Neural cell (in vitro differentiated cells): Measurements from ENCODE around the gene SMAD1. TPM values are rescaled to one million over a fixed set of nuclear protein-coding genes. Genes with fewer than 3 reads are reported as not detected.

Experiments used
- H2AFZ ChIP-seq: fragments of 200-600, 300-800 bp; sonication (generic), shearing (Covaris generic); 2 replicates; pipeline ENCODE4 v1.6.0; 2014; ENCODE audit warnings: low read depth, mild to moderate bottlenecking, antibody characterized with exemption, low read length, moderate library complexity
- H3F3A ChIP-seq: fragments of 200-600 bp; shearing (Covaris generic); 2 replicates; pipeline ENCODE4 v1.6.1; 2016; ENCODE audit warnings: mild to moderate bottlenecking, moderate library complexity, mixed read lengths, antibody characterized with exemption, low read length; ENCODE audit not compliant: insufficient read depth, poor library complexity, severe bottlenecking
- H3K27ac ChIP-seq: fragments of 200-600, 300-800 bp; sonication (generic), shearing (Covaris generic); 2 replicates; pipeline ENCODE4 v1.5.1; 2014; ENCODE audit warnings: mild to moderate bottlenecking, low read length, moderate library complexity
- H3K27me3 ChIP-seq: fragments of 300-800, 200-600 bp; sonication (generic), shearing (Covaris generic); 2 replicates; pipeline ENCODE4 v1.6.0; 2014; ENCODE audit warnings: mild to moderate bottlenecking, low read depth, low read length, moderate library complexity; ENCODE audit not compliant: insufficient read depth
- H3K36me3 ChIP-seq: fragments of 300-800, 200-600 bp; sonication (generic), shearing (Covaris generic); 2 replicates; pipeline ENCODE4 v1.5.1; 2014; ENCODE audit warnings: mild to moderate bottlenecking, antibody characterized with exemption, low read length, moderate library complexity; ENCODE audit not compliant: insufficient read depth
- H3K4me2 ChIP-seq: fragments of 300-800, 200-600 bp; sonication (generic), shearing (Covaris generic); 2 replicates; pipeline ENCODE4 v1.6.0; 2014; ENCODE audit warnings: mild to moderate bottlenecking, low read length
- H3K4me3 ChIP-seq: fragments of 300-800, 200-600 bp; sonication (generic), shearing (Covaris generic); 2 replicates; pipeline ENCODE4 v1.5.1; 2014; ENCODE audit warnings: mild to moderate bottlenecking, low read length, moderate library complexity
- H3K79me2 ChIP-seq: fragments of 200-600 bp; shearing (Covaris generic); replicated peaks from 2 replicates; pipeline ENCODE4 v1.6.0; 2014; ENCODE audit warnings: mild to moderate bottlenecking, low read length, moderate library complexity; ENCODE audit not compliant: insufficient read depth
- H3K9ac ChIP-seq: fragments of 300-800, 200-600 bp; sonication (generic), shearing (Covaris generic); 2 replicates; pipeline ENCODE4 v1.6.1; 2016; ENCODE audit warnings: mild to moderate bottlenecking, low read length, mixed read lengths
- H3K9me2 ChIP-seq: fragments of 200-600 bp; shearing (Covaris generic); 2 replicates; pipeline ENCODE4 v1.6.1; 2016; ENCODE audit warnings: mild to moderate bottlenecking, low read length, mixed read lengths; ENCODE audit not compliant: insufficient read depth
- H3K9me3 ChIP-seq: fragments of 200-600, 300-800 bp; sonication (generic), shearing (Covaris generic); 2 replicates; pipeline ENCODE4 v1.6.1; 2016; ENCODE audit warnings: mild to moderate bottlenecking, mixed run types, low read length, moderate library complexity, mixed read lengths
- H4K20me1 ChIP-seq: fragments of 200-600 bp; shearing (Covaris generic); 2 replicates; pipeline ENCODE4 v1.6.1; 2016; ENCODE audit warnings: mild to moderate bottlenecking, mixed run types; ENCODE audit not compliant: insufficient read depth
- EP300 ChIP-seq: fragments of 450-650 bp; conservative IDR thresholded peaks from 2 replicates; pipeline ENCODE4 v1.6.1; 2014; ENCODE audit warnings: antibody characterized with exemption, mild to moderate bottlenecking, moderate library complexity; ENCODE audit not compliant: poor library complexity, severe bottlenecking
- EZH2 ChIP-seq: fragments of 200-600, 300-800 bp; shearing (Covaris generic), sonication (generic); IDR thresholded peaks from 2 replicates; pipeline ENCODE4 v1.6.1; 2014; ENCODE audit warnings: antibody characterized with exemption, low read length, borderline replicate concordance, mild to moderate bottlenecking; ENCODE audit not compliant: insufficient read depth, poor library complexity, severe bottlenecking
- MXI1 ChIP-seq: fragments of 450-650 bp; conservative IDR thresholded peaks from 2 replicates; pipeline ENCODE4 v1.6.1; 2014; ENCODE audit warnings: antibody characterized with exemption, mild to moderate bottlenecking; ENCODE audit not compliant: poor library complexity, severe bottlenecking
- POLR2AphosphoS5 ChIP-seq: IDR thresholded peaks from 2 replicates; pipeline ENCODE4 v1.6.1; 2012
- RAD21 ChIP-seq: fragments of 450-650 bp; conservative IDR thresholded peaks from 2 replicates; pipeline ENCODE4 v1.6.1; 2014; ENCODE audit warnings: antibody characterized with exemption, mild to moderate bottlenecking, moderate library complexity
- SMC3 ChIP-seq: fragments of 450-650 bp; conservative IDR thresholded peaks from 2 replicates; pipeline ENCODE4 v1.6.1; 2014; ENCODE audit warnings: antibody characterized with exemption, mild to moderate bottlenecking, moderate library complexity; ENCODE audit not compliant: poor library complexity
- TAF1 ChIP-seq: IDR thresholded peaks from 2 replicates; pipeline ENCODE4 v1.6.1; 2012; ENCODE audit warnings: low read depth
- polyA plus RNA-seq: library from polyadenylated mRNA; depleted of rRNA; stranded (reverse); fragments of >200 nt; gene quantifications from 2 replicates; pipeline ENCODE4 v1.2.3, GENCODE V29; 2014
- TF ChIP-seq, protein P1 (sequence below): fragments of 450-650 bp; IDR thresholded peaks from 2 replicates; pipeline ENCODE4 v1.5.1; 2014; ENCODE audit warnings: antibody characterized with exemption, mild to moderate bottlenecking, moderate library complexity; ENCODE audit not compliant: poor library complexity, severe bottlenecking
- TF ChIP-seq, protein P2 (sequence below): IDR thresholded peaks from 2 replicates; pipeline ENCODE4 v1.6.1; 2012; ENCODE audit warnings: borderline replicate concordance

The SMAD1 gene
- polyA plus RNA-seq, 1 donor from 2014 or later = 31.7 TPM

DNA sequence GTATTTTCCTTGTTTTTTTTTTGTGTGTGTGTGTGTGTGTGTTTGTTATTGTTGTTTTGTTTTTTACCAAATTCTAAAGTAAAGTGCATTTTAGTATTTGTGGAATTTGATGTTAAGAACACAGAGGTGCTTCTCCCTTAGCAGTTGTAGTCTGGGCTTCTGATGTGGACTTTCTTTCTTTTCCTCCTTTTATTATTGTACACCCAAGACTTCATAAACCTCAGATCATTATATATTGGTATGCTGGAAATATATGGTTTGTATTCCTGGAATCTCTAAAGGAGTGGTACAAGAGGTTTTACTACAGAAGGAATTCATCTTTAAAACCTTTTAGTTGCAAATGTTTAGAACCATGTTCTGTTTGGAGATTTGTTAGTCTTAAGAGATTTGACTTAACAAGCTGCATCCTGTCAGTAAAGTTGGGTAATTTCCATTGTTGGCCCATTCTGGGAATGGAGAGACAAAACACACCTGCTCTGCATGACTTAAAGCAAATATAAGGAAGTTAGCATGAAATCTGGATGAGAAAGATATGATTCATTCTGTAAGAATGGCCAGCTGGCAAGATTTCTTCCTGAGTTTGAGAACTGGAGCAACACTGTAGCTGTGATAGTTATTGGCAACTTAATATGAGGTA is 64.0 kb downstream of the SMAD1 start:
- no peaks in the 10 kb centered on the region for H3K27me3 ChIP-seq
- no peaks in the 10 kb centered on the region for H3F3A ChIP-seq
- TF ChIP-seq EZH2 = no peak
- TF ChIP-seq MXI1 = no peak
- TF ChIP-seq TAF1 = no peak
- TF ChIP-seq, protein P1, sequence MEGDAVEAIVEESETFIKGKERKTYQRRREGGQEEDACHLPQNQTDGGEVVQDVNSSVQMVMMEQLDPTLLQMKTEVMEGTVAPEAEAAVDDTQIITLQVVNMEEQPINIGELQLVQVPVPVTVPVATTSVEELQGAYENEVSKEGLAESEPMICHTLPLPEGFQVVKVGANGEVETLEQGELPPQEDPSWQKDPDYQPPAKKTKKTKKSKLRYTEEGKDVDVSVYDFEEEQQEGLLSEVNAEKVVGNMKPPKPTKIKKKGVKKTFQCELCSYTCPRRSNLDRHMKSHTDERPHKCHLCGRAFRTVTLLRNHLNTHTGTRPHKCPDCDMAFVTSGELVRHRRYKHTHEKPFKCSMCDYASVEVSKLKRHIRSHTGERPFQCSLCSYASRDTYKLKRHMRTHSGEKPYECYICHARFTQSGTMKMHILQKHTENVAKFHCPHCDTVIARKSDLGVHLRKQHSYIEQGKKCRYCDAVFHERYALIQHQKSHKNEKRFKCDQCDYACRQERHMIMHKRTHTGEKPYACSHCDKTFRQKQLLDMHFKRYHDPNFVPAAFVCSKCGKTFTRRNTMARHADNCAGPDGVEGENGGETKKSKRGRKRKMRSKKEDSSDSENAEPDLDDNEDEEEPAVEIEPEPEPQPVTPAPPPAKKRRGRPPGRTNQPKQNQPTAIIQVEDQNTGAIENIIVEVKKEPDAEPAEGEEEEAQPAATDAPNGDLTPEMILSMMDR = no peak
- no peak for TF ChIP-seq RAD21
- no peak for TF ChIP-seq EP300
- no peak for TF ChIP-seq POLR2AphosphoS5
- no peak for TF ChIP-seq SMC3
- TF ChIP-seq, protein P2, sequence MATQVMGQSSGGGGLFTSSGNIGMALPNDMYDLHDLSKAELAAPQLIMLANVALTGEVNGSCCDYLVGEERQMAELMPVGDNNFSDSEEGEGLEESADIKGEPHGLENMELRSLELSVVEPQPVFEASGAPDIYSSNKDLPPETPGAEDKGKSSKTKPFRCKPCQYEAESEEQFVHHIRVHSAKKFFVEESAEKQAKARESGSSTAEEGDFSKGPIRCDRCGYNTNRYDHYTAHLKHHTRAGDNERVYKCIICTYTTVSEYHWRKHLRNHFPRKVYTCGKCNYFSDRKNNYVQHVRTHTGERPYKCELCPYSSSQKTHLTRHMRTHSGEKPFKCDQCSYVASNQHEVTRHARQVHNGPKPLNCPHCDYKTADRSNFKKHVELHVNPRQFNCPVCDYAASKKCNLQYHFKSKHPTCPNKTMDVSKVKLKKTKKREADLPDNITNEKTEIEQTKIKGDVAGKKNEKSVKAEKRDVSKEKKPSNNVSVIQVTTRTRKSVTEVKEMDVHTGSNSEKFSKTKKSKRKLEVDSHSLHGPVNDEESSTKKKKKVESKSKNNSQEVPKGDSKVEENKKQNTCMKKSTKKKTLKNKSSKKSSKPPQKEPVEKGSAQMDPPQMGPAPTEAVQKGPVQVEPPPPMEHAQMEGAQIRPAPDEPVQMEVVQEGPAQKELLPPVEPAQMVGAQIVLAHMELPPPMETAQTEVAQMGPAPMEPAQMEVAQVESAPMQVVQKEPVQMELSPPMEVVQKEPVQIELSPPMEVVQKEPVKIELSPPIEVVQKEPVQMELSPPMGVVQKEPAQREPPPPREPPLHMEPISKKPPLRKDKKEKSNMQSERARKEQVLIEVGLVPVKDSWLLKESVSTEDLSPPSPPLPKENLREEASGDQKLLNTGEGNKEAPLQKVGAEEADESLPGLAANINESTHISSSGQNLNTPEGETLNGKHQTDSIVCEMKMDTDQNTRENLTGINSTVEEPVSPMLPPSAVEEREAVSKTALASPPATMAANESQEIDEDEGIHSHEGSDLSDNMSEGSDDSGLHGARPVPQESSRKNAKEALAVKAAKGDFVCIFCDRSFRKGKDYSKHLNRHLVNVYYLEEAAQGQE = no peak
- H3K9me3 ChIP-seq = no peaks in the 10 kb centered on the region
- no peaks in the 10 kb centered on the region for H3K79me2 ChIP-seq
- no peak overlapping the region for H3K4me3 ChIP-seq
- no peak overlapping the region for H3K9ac ChIP-seq
- H2AFZ ChIP-seq = no peak overlapping the region
- peaks cover 6% of the 10 kb centered on the region for H3K36me3 ChIP-seq
- H4K20me1 ChIP-seq = no peaks in the 10 kb centered on the region
- no peak overlapping the region for H3K27ac ChIP-seq
- H3K9me2 ChIP-seq = no peaks in the 10 kb centered on the region
- no peak overlapping the region for H3K4me2 ChIP-seq

GRCh38 chr4:145546175-145546915 is 64.7 kb downstream of the SMAD1 start:
- TF ChIP-seq EP300 (no peak), EZH2 (no peak), MXI1 (no peak), TAF1 (no peak), SMC3 (no peak), RAD21 (no peak), POLR2AphosphoS5 (no peak)
- TF ChIP-seq, protein P2 = no peak
- TF ChIP-seq, protein P1 = no peak
- Histone ChIP-seq H3K4me3 (no peak overlapping the region), H3K9me2 (no peaks in the 10 kb centered on the region), H3K27me3 (no peaks in the 10 kb centered on the region), H3K36me3 (peaks cover 6% of the 10 kb centered on the region), H3K79me2 (no peaks in the 10 kb centered on the region), H3K27ac (no peak overlapping the region), H3K9me3 (no peaks in the 10 kb centered on the region), H3K9ac (no peak overlapping the region), H2AFZ (no peak overlapping the region), H3F3A (no peaks in the 10 kb centered on the region), H3K4me2 (no peak overlapping the region), H4K20me1 (no peaks in the 10 kb centered on the region)
